Fibroblast of skin of right biceps (primary cell): Measurements from ENCODE around the gene OSER1.
"Not testable (repeated sequence)": the region's sequence is repeated elsewhere in the genome, so short reads cannot be mapped to it uniquely, and the experiment has no call there.

Experiments used
- DNase-seq: peaks from one replicate; pipeline ENCODE4 v3.0.0-alpha.2; 2013

Gene OSER1

GRCh38 chr20:44210406-44211176 lies at the start of gene OSER1:
Gene OSER1 (minus strand): TSS chr20:44210771. CDS start chr20:44206957, 3,814 bp downstream.
- DNase-seq: peak; percentile 98

GRCh38 chr20:44258226-44258890 lies 47.8 kb upstream of the OSER1 start:
- no peak for DNase-seq

GRCh38 chr20:44256961-44257360 lies 46.4 kb upstream of the OSER1 start:
- DNase-seq: no peak

GRCh38 chr20:44255942-44256341 lies 45.4 kb upstream of the OSER1 start:
- DNase-seq: no peak

GRCh38 chr20:44254073-44254472 lies 43.5 kb upstream of the OSER1 start:
- DNase-seq: no peak

- no peak for DNase-seq
Measured at GRCh38 chr20:44253528-44253927, 43.0 kb upstream of the OSER1 start.

- no peak for DNase-seq
Measured at GRCh38 chr20:44251284-44251683, 40.7 kb upstream of the OSER1 start.

GRCh38 chr20:44248410-44248759 lies 37.8 kb upstream of the OSER1 start:
- no peak for DNase-seq

- peak; percentile 45 for DNase-seq
Measured at GRCh38 chr20:44247586-44248409, 37.2 kb upstream of the OSER1 start.

GRCh38 chr20:44247131-44247571 lies 36.6 kb upstream of the OSER1 start, which contains the start of gene GDAP1L1:
Gene GDAP1L1 (plus strand): TSS chr20:44247308. CDS start chr20:44247335, 27 bp downstream.
- DNase-seq: peak; percentile 31

- DNase-seq: no peak
Measured at GRCh38 chr20:44245977-44246376, 35.4 kb upstream of the OSER1 start.

- no peak for DNase-seq
Measured at GRCh38 chr20:44241796-44242195, 31.2 kb upstream of the OSER1 start.

GRCh38 chr20:44236840-44237239 lies 26.3 kb upstream of the OSER1 start:
- DNase-seq: not testable (repeated sequence)

GRCh38 chr20:44235702-44236101 lies 25.1 kb upstream of the OSER1 start:
- DNase-seq: no peak

- DNase-seq: no peak
Measured at GRCh38 chr20:44234566-44235317, 24.2 kb upstream of the OSER1 start.

GRCh38 chr20:44233436-44234016 lies 23.0 kb upstream of the OSER1 start:
- no peak for DNase-seq

- not testable (repeated sequence) for DNase-seq
Measured at GRCh38 chr20:44232469-44232856, 21.9 kb upstream of the OSER1 start.

- peak; percentile 4 for DNase-seq
Measured at GRCh38 chr20:44231713-44232468, 21.3 kb upstream of the OSER1 start.

- no peak for DNase-seq
Measured at GRCh38 chr20:44231193-44231592, 20.6 kb upstream of the OSER1 start.

- DNase-seq: no peak
Measured at GRCh38 chr20:44228465-44229258, 18.1 kb upstream of the OSER1 start.

GRCh38 chr20:44224637-44225036 lies 14.1 kb upstream of the OSER1 start:
- no peak for DNase-seq
